Endothelial cell of hepatic sinusoid (primary cell): Measurements from ENCODE around the gene FZD10.

ENCODE experiments used
- in situ Hi-C: cut with HindIII; loops from 2 replicates; pipeline ENCODE4 v1.10.0; 2017; ENCODE audit warnings: low sequenced_read_pairs

Gene FZD10

DNA sequence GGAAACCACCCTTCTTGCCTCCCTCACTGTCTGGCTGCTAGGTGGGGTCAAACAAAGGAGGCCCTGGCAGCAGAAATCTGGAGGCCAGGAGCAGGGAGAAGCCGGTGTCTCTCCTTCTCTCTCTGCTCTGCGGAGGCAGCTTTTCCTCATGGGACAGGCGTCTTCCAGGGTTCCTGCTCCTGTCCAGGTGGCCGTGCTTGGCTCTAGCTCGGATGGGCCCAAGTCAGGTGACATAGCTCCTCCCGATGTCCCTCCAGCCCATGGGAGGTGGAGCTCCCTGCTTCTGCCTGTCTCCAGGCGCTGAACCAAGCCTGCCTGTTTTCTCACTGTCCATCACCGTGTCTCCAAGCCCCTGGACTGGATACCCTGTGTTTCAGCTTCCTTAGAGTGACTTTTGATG is 30.5 kb upstream of the FZD10 start:
- in situ Hi-C loops: no loop called here

- in situ Hi-C loops: no loop called here
Observed at GRCh38 chr12:130132831-130133511, 29.3 kb upstream of the FZD10 start.

DNA sequence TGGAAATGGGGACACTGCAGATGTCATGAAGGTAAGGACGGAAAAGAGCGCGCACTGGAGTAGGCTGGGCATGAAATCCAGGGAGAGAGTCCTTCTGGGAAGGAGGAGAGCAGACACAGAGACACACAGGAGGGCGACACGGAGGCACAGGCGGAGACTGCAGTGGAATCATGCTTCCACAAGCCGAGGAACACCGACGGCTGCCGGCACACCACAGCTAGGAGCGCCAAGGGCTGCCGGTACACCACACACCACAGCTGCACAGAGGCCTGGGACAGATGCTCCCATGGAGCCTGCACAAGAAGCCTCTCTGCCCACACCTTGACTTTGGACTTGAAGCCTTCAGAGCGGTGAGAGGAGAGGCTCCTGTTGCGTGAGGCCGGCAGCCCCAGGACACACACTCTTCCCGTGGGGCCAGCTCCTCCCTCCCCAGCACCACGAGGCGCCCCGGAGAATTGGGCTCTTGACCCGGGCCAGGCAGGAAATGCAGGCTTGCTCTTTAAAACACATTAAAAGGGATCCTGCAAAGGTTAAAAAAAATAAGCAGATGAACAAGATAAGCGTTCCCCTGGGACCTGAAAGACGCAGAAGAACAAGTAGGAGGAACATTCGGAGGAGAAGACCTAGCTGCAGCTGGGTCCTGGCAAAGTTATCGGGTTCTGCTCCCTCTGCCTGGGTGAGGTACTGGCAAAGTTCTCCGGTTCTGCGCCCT is 28.3 kb upstream of the FZD10 start:
- in situ Hi-C loops: no loop called here

GRCh38 chr12:130134563-130134915 is 27.7 kb upstream of the FZD10 start:
- in situ Hi-C loops: no loop called here

DNA sequence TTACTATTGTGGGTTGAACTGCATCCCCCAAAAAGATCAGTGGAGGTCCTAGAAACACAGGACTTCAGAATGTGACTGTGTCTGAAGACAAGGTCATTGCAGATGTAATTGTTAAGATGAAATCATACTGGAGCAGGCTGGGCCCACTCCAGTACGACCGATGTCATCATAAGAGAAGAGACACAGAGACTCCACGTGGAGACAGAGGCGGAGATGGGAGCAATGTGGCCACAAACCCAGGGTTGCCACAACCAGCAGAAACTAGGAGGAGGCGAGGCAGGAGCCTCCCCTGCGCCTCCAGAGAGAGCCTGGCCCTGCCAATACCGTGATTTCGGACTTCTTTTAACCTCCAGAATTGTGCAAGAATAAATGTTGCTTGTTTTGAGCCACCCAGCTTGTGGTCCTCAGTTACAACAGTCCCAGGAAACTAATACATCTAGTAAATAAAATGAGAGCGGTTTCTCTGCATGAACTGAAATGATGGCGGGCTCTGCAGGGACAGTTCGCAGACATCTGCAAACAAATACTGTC is 25.7 kb upstream of the FZD10 start:
- in situ Hi-C loops: no loop called here

DNA sequence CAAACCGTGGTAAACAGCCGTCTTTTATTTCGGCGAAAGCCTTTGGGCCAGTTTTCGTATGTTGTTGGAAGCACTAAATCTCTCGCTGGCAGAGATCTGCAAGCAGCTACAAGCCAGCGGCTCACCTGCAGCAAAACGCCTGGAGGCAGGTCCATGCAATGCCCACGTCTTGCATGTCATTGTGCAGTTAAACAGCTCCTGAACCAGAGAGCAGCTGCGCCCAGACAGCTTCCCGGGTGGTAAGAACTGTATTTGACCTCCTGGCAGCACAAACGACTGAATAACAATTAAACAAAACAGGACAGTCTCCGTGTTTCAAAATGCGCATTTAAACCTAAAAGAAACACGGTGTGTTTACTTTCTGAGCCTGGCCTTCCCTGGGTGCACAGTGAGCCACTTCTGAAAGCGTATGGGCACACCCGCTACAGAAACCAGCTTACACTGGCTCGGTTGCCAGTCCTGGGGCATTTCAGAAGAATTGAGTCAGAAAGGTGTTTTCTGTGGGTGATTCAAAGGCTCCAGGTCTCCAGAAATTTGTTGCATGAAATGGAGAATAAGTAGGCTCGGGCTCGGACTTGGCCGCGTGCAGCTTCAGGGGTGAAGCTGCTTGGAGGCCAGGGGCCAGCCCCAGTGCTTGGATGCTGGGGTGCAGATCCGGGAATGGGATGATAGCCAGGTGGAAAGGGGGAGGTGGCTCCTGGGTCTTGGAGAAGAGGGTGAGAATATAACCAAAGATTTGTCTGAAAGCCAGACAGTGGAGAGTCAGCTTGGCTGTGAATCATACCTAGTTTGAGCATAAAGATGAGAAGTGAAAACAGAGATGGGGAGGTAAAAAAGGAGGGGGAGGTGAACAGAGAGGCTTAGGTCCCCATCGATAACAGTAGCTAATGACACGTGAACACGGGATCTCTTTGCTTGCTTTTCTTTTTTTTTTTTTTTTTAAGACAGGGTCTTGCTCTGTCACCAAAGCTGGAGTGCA is 24.9 kb upstream of the FZD10 start:
- in situ Hi-C loops: no loop called here

GRCh38 chr12:130138478-130138877 is 23.8 kb upstream of the FZD10 start:
- in situ Hi-C loops: no loop called here

DNA sequence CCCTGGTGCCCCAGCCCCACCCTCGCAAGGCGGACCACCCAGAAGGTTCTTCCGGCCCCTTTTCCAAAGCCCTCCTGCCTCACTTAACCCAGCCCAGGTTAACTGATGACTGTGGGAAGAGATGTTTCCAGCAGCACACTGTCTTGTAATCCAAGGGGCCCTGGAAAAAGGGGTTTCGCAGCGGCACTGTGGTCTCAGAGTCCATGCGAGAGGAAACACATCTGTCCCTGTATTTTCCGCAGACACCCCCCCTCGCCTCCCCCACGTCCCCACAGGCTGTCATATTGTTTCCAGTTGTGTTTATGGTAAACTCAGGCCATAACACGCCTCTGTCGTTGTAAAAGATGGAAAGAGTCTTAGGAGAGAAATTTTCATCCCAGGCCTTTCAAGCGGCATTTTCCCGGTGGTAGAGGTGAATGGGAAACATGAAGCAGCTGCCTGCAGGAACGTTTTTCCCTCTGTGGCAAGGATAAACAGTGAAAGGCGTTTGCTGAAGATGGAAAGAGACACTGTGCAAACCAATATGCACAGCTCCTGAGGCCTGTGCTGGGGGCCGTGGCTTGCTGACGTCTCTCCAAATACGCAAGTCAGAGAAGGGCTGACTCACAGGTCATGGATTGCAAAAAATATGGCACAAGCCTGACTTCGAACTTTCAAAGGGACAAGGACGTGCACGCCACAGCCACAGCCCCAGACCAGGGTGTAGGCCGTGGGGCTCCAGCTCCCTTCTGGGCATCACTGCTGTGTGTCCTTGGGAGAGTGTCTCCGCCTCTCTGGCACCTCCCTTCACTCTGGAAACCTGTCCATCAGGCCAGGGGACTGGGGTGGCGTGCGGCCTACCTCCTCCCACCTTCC is 22.5 kb upstream of the FZD10 start:
- in situ Hi-C loops: no loop called here

- in situ Hi-C loops: no loop called here
Observed at GRCh38 chr12:130141105-130141504, 21.2 kb upstream of the FZD10 start.

DNA sequence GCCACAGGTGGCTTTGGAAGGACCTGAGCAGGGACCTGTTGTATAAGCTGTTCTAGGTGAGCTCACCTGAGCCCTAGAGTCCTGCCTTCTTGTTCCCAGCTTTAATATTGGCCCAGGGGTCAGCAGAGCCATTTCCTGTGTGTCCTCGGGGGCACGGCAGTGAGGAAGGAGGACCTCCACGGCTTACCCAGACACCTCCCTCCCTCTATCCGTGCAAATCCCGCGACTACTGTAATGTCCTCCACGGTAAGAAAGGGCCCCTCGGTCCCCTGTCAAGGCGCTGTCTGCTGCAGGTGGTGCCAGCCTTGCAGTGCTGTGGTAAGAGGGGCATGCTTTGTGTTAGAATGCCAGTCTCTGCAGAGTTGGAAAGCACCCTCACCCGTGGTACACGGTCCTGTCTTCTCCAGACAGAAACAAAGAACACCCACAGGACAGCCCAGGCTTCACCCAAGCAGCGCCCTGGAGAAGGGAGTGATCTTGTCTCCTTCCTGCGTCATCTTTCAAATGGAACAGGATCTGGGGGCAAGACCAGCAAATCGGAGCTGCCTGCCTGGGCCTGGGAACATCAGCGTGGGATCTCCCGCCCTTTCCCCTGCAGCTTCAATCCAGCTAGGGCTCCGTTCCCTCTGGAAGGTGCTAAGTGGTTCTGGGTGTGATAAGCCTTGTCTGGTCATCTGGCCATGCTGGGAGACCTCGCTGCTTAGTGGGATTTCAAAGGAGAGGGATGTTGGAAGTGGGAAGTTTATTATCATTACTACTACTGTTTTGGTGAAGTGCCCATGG is 20.2 kb upstream of the FZD10 start:
- in situ Hi-C loops: no loop called here

GRCh38 chr12:130142736-130143135 is 19.5 kb upstream of the FZD10 start:
- in situ Hi-C loops: no loop called here

DNA sequence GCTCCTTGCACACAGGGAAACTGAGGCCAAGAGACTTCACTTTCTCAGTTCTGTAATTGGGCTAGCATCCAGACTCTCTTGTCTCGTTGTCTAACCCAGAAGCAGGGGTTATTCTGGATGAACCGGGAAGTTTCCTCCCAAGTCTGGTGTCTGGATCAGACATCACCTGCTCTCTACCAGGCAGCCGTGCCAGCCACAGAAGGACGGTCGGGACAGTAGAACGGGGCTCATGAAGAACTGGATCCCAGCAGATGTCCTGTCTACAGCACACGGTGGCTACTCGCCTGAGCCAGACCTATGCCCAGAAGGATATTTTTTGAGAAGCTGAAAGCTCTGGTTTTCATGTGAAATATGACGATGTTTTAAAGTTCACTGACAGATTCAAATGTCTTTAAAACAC is 19.1 kb upstream of the FZD10 start:
- in situ Hi-C loops: no loop called here

- in situ Hi-C loops: no loop called here
Observed at GRCh38 chr12:130144256-130144655, 18.0 kb upstream of the FZD10 start.

- in situ Hi-C loops: no loop called here
Observed at GRCh38 chr12:130145731-130146130, 16.5 kb upstream of the FZD10 start.

- in situ Hi-C loops: no loop called here
Observed at GRCh38 chr12:130146176-130146931, 15.9 kb upstream of the FZD10 start.

GRCh38 chr12:130147875-130148596 is 14.2 kb upstream of the FZD10 start:
- in situ Hi-C loops: no loop called here

- in situ Hi-C loops: no loop called here
Observed at GRCh38 chr12:130151846-130152245, 10.4 kb upstream of the FZD10 start.

DNA sequence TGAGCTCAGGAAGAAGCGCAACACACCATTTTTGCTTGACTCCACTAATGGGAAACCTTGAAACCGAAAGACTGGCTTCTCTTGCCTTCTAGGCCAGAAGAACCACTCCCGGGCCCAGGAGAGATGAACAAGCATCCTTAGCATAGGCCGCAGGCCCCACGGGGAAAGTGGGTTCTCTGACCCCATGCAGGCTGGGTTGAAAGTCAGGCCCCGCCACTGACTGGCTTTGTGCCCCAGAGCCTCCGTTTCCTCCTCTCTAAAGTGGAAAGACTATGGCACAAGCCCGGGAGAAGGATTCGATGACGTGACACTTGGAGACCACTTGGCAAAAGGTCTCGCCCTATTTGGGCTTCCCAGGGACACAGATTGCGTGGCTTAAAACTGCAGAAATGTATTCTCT is 9.9 kb upstream of the FZD10 start:
- in situ Hi-C loops: no loop called here
